ENCODE measurements around the gene GPD1L. TPM values are rescaled to one million over a fixed set of nuclear protein-coding genes. Genes with fewer than 3 reads are reported as not detected.

GPD1L gene
- total and polyA plus RNA-seq, 2 of the 13 experiments (the other 11 are each of a cell fraction or from before 2014, with no cell fraction given): 4.9 to 13.7 TPM

- no peak for TF ChIP-seq HNF1A (IDR thresholded peaks at IDR 0.05; ENCODE audit: low read depth)
- TF ChIP-seq HNF1A (CRISPR knock-in tag; IDR thresholded peaks at IDR 0.05; ENCODE audit: borderline replicate concordance): peak; percentile 53; the same call in 1 of the 2 replicates
- TF ChIP-seq ZNF616 (CRISPR knock-in tag; IDR thresholded peaks at IDR 0.05; ENCODE audit: low read depth): no peak; the same call in 1 of the 2 replicates
- TF ChIP-seq TOPORS (CRISPR knock-in tag; IDR thresholded peaks at IDR 0.05): 0 out of 2 replicates have a peak, but pooled peaks have one; percentile 36
- TF ChIP-seq ZNF615 (CRISPR knock-in tag; IDR thresholded peaks at IDR 0.05; ENCODE audit: borderline replicate concordance): no peak
- TF ChIP-seq ZNF253 (CRISPR knock-in tag; IDR thresholded peaks at IDR 0.05; ENCODE audit: borderline replicate concordance): no peak
- no peak for TF ChIP-seq KLF13 (CRISPR knock-in tag; IDR thresholded peaks at IDR 0.05)
- peak; percentile 26; the same call in 1 of the 2 replicates for TF ChIP-seq ZSCAN20 (CRISPR knock-in tag; IDR thresholded peaks at IDR 0.05; ENCODE audit: borderline replicate concordance)
- no peak for TF ChIP-seq NBN (conservative IDR thresholded peaks at IDR 0.05)
- no peak for TF ChIP-seq MBNL3 (CRISPR knock-in tag; conservative IDR thresholded peaks at IDR 0.05)
- peak; percentile 33; the same call in 1 of the 2 replicates for TF ChIP-seq ZMYM3 (CRISPR knock-in tag; IDR thresholded peaks at IDR 0.05)
- TF ChIP-seq ZBTB33 (CRISPR knock-in tag; IDR thresholded peaks at IDR 0.05): no peak
- no peak for TF ChIP-seq KDM4B (CRISPR knock-in tag; IDR thresholded peaks at IDR 0.05)
- TF ChIP-seq TBX2 (CRISPR knock-in tag; IDR thresholded peaks at IDR 0.05; ENCODE audit: borderline replicate concordance): peak; percentile 55; the same call in 1 of the 2 replicates
- TF ChIP-seq DR1 (CRISPR knock-in tag; IDR thresholded peaks at IDR 0.05): no peak; the same call in 1 of the 2 replicates
- TF ChIP-seq ZMYM2 (CRISPR knock-in tag; IDR thresholded peaks at IDR 0.05): no peak
- no peak for TF ChIP-seq HNRNPH1 (optimal IDR thresholded peaks at IDR 0.05; ENCODE audit: low read depth, low read length)
- TF ChIP-seq BORCS8-MEF2B (CRISPR knock-in tag; IDR thresholded peaks at IDR 0.05): peak; percentile 46
- TF ChIP-seq SIX4 (CRISPR knock-in tag; IDR thresholded peaks at IDR 0.05): no peak
- TF ChIP-seq ZKSCAN8 (CRISPR knock-in tag; IDR thresholded peaks at IDR 0.05; ENCODE audit: borderline replicate concordance): no peak
- peak; percentile 43 for TF ChIP-seq ASH2L (IDR thresholded peaks at IDR 0.05; ENCODE audit: insufficient read length, low read depth, low read length)
- peak; percentile 54; the same call in 1 of the 2 replicates for TF ChIP-seq ZMAT3 (CRISPR knock-in tag; conservative IDR thresholded peaks at IDR 0.05)
- no peak for TF ChIP-seq RAD51 (IDR thresholded peaks at IDR 0.05; ENCODE audit: borderline replicate concordance)
- no peak for TF ChIP-seq MYNN (CRISPR knock-in tag; IDR thresholded peaks at IDR 0.05; ENCODE audit: low read depth)
These were observed at the start of gene GPD1L (continued) for GRCh38 chr3:32106132-32106928.
